ENCODE measurements around the gene C1orf210.

C1orf210 gene

DNA sequence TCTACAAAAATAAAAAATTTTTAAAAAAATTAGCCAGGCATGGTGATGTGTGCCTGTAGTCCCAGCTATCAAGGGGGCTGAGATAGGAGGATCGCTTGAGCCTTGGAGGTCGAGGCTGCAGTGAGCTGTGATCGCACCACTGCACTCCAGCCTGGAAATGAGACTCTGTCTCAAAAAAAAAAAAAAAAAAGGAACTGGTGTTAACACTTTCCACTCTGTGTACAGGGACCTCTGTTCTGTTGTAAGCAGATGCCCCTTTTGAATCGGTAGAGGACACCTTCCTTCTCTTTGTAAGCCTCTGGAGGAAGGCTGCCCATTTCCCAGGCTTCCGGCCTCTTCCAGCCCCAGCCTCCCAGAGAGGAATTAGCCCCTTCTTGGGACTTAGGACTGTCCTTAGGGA lies 7.3 kb upstream of the C1orf210 start:
- no peak for DNase-seq

GRCh38 chr1:43292216-43292615 lies 6.8 kb upstream of the C1orf210 start:
- no peak for DNase-seq

DNA sequence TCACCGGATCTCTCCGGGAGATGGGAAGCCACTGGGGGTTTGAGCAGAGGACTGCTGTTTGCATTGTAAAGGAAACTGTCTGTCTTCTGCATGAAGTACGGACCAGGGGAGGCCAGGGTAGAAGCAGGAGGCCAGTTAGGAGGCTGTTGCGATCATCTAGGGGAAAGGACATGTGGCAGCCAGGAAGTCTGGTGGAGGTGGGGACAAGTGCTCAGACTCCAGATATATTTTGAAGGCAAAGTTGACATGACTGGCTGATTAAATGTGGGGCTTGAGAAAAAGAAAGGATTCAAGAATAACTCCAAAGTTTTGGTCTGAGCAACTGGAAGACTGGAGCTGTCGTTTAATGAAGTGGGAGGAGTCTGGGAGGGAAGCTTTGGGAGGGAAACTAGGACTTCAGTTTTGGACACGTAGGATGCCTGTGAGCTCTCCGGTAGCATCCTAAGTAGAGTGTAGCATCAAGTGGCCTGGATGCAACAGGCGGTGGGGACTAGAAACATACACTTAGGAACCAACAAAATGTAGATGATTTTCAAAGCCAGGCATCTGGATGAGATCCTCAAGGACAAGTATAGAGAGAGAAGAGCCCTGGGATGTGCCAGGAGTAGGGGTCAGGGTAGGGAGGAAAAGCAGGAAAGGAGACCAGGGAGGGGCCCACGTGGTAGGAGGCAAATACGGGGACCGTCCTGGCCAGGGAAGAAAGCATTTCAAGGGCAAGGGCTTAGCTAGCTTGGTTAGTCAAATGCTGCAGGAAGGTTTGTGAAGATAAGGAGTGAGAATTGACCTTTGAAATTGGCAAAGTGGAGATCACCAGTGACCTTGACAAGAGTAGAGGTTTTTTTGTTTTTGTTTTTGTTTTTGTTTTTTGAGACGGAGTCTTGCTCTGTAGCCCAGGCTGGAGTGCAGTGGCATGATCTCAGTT lies 3.7 kb upstream of the C1orf210 start:
- no peak for DNase-seq

DNA sequence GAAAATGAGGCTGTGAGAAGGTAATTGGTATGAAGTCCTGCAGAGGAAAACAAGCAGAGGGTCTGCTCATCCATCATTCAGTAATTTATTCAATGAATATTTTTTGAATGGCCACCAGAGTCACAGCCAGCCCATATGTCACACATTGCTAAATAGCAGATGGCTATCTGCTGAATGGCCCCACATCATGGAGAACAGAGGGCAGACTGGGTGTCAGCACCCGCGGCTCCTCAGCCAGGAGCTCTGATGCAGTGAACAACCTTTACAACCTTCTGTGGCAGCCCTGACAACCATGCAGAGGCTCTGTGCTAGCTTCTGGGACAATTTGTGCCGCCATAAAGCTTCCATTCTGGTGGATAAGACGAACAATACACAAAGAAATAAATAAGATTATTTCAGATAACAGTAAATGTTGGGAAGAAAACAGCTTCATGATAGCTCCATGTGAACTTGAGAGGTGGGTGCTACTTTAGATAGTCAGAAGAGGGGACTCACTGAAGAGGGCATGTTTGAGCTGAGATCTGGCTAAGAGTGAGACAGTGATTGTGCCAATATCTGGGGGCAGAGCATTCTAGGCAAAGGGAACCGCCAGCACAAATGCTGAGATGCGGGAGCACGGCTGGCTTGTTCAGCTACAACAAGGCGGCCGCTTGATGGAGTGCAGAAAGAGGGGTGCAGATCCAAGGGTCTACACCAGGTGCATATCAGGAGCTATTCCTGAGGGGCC lies 2.8 kb upstream of the C1orf210 start:
- DNase-seq = no peak

DNA sequence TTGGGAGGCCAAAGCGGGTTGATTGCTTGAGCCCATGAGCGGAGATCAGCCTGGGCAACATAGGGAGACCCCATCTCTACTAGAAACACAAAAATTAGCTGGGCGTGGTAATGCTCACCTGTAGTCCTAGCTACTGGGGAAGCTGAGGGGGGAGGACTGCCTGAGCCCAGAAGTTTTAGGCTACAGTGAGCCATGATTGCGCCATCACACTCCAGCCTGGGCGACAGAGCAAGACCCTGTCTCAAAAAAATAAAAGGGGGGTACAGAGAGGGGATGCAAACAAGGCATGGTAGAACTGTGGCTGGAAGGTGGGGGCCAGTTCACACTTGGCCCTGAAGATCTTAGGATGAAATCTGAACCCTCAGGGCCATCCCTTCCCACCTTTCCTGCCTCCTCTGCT lies 1.2 kb upstream of the C1orf210 start:
- no peak for DNase-seq

DNA sequence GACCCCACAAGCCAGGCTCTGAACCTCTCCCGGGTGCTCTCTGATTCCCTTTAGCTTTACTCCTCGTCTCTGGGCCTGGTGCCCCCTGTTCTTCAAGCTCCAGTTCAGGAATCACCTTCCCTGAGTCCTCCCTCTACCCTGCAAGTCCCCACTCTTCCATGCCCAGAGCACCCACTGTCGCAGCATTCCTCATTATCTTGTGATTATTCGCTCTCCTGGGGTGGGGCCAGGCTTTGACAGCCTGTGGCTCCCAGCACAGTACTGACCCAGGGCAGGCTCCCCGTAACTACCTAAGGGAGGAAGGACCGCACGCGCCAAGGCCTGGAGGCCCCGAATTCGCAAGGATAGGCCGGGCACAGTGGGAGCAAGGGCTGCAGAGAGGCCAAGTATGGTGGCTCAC lies 734 bp upstream of the C1orf210 start:
- DNase-seq = no peak

GRCh38 chr1:43284546-43285110 lies 753 bp downstream of the C1orf210 start:
- DNase-seq = no peak

DNA sequence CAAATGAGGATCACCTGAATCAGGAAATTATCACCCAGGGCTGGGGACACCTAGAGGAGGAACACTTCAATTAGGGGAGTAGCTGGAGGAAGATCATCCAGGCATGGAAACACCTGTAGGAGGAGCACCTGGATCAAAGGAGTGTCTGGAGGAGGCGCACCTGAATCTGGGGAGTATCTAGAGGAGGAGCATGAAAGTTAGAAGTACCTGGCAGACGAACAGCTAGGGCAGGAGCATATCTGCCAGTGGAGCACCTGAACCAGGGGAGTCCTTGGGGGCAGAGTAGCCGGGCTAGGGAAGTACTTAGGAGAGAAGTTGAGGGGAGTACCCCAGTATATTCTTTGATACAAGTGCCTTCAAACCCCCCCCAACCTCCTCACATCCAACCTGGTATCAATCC lies 1.3 kb downstream of the C1orf210 start:
- DNase-seq = no peak

- DNase-seq = no peak
These were observed 2.9 kb downstream of the C1orf210 start for GRCh38 chr1:43282220-43283195.

DNA sequence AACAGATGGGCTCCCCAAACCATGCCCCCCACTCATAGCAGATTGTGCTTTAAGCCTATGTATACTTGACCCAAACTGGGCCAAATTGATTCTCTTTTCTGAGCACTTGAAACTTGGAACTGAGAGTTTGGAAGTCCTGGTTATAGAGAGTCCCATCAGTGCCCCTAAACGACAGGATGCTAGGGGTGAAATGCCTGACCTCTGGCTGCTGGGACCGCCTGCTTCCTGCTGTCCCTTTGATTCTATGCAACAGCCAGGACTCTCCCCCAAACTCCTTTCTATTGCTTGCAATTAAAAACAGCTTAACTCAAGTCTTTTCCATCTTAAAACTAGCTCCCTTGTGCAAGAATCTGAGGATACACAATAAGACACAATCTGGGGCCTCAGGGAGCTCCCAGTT lies 4.7 kb downstream of the C1orf210 start:
- no peak for DNase-seq

GRCh38 chr1:43279666-43280065 lies 5.7 kb downstream of the C1orf210 start:
- DNase-seq = no peak

DNA sequence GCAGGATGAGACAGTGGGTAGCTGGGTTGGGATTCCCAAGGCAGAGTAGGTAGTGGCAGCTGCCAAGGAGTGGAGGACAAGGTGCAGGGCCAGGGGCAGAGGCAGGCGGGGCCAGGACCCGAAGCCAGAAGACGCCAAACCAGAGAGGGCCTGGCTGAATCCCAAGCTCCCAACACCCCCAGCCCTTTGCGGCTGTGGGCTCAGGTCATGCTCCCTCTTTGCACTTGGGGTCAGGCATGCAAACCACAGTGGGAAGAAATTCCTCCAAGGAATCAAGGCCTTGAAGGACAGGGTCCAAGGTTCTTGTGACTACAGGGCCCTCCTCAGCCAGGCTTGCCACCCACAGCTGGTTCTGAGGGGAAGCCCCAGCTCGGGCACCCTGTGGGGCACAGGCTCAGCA lies 6.2 kb downstream of the C1orf210 start:
- DNase-seq = no peak

DNA sequence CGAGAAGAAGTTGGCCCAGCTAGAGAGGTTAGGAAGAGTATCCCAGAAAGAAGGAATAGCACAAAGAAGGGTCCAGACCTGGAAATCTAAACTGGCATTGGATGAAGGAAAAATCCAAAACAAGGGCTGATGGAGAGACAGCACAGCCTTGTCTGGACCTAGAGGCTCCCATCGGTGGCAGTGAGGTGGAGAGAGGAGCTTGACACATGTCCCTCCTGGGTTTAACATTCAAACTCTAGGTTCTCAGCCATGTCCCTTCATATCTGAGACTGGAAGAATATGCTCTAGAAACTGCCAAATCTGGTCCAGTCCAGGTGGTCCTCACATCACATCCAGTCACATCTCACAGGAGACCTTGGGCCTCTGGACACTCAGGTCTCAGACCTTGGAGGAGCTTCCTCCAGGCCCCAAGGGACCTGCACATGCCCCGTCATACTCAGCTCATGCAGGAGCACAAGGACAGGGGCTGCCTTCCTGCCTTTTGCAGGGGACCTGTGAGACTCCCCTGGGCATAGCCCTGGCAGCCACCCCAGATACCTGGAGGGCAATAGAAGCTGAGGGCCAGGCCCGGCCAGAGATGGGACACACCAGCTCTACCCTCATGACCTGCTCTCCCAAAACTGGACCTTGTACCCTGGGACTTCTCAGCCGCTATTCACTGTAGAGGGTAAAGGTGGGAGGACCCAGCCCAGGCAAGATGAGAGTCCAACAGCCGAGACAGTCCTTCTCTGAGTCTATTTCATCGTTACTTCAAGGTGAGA lies 8.1 kb downstream of the C1orf210 start:
- DNase-seq = no peak

- DNase-seq = no peak
These were observed 8.7 kb downstream of the C1orf210 start for GRCh38 chr1:43276673-43277072.

- DNase-seq = no peak
These were observed 9.4 kb downstream of the C1orf210 start for GRCh38 chr1:43275826-43276620.

GRCh38 chr1:43274804-43275180 lies 10.6 kb downstream of the C1orf210 start:
- no peak for DNase-seq

DNA sequence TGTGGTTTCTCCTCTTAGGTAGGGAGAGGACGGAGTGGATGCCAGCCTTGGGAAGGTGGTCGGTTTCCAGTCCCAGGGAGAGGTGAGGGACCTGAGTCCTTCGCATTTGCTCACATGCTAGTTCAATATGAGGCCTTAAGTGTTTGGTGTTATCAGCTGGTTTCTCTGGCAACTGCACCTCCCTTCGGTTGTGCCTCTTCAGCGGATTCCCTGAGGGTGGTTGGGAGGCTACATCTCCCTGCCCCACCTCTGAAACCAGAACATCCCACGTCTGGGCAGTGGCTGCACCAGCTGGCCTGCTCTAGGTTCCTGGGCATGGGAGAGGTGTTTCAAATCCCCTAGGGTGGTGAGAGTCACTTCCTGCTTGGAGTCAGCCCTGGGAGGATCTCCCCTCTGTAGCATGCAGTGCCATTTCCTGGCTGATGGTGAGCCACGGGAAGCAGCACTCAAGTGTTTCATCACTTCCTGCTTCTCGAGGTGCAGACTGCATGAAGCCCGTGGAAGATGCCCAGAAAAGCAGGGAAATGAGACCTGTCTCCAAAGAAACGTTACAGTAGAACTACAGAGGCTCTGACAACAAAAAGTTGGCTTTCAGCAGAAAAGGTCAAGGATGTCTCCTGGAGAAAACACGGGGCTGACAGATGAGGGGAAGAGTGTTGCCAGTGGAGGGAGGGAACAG lies 11.1 kb downstream of the C1orf210 start:
- peak; percentile 70 for DNase-seq

- DNase-seq = no peak
These were observed 11.7 kb downstream of the C1orf210 start for GRCh38 chr1:43273708-43274107.

DNA sequence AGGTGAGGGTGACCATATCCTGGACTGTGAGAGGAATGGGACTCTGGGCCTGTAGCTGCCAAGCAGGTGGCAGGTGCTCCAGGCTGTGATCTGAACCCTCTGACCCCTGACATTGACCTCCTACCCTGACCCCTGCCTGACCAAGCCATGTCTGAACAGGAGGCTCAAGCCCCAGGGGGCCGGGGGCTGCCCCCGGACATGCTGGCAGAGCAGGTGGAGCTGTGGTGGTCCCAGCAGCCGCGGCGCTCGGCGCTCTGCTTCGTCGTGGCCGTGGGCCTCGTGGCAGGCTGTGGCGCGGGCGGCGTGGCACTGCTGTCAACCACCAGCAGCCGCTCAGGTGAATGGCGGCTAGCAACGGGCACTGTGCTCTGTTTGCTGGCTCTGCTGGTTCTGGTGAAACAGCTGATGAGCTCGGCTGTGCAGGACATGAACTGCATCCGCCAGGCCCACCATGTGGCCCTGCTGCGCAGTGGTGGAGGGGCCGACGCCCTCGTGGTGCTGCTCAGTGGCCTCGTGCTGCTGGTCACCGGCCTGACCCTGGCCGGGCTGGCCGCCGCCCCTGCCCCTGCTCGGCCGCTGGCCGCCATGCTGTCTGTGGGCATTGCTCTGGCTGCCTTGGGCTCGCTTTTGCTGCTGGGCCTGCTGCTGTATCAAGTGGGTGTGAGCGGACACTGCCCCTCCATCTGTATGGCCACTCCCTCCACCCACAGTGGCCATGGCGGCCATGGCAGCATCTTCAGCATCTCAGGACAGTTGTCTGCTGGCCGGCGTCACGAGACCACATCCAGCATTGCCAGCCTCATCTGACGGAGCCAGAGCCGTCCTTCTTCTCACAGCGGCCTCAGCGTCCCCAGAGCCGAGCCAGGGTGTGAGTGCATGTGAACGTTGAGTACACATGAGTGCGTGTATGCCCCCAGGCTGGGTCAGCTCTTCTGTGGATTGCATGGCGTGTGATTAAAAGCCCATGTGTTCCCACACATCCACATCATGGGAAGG lies 12.5 kb downstream of the C1orf210 start:
- no peak for DNase-seq

Measured in fibroblast of skin of right biceps (primary cell).